Measurements from ENCODE around the gene LY6G5B. TPM values are rescaled to one million over a fixed set of nuclear protein-coding genes. Genes with fewer than 3 reads are reported as not detected.

LY6G5B gene
- total RNA-seq, 6 experiments from 2014 or later: 0.98 to 5.7 (median 2.6) TPM

DNA sequence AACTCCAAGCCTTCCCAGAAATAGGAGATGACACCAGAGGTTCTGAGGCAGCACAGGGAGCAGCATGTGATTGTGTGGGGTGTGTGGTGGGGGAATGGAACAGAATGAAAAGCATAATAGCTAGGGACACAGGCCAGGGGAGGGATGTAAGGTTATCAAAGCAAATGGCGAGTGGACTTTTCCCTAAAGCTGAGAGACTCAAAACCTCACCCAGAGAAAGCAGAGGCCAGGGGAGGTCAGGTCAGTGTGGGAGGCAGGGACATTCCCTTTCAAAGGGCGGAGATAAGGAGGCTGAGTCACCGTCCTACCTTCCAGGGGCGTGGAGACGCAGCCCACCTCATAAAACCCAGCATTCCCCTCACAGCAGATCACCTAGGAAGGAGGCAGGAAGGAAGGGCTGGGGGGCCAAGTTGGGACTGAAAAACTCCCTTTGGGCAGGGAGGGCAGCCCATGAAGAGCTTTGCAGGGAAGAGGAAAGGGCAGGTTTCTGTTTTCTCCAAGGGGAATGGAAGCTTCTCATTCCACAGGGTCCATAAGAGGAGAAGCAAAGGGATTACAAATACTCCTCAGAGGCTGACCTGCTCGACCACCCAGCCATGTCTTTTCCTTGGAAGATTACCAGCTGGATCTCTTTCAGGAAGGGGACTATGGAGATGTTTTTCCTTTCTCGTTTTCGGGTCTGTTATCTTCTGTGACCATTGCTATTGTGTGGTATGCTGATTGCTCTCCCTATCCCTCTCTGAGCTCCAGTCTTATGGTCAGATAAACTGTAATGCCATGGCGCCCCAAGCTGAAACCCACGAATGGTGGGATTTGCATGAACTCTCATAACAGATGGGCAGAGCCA, 20.7 kb downstream of the LY6G5B start:
- TF ChIP-seq, protein P1, sequence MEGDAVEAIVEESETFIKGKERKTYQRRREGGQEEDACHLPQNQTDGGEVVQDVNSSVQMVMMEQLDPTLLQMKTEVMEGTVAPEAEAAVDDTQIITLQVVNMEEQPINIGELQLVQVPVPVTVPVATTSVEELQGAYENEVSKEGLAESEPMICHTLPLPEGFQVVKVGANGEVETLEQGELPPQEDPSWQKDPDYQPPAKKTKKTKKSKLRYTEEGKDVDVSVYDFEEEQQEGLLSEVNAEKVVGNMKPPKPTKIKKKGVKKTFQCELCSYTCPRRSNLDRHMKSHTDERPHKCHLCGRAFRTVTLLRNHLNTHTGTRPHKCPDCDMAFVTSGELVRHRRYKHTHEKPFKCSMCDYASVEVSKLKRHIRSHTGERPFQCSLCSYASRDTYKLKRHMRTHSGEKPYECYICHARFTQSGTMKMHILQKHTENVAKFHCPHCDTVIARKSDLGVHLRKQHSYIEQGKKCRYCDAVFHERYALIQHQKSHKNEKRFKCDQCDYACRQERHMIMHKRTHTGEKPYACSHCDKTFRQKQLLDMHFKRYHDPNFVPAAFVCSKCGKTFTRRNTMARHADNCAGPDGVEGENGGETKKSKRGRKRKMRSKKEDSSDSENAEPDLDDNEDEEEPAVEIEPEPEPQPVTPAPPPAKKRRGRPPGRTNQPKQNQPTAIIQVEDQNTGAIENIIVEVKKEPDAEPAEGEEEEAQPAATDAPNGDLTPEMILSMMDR (IDR thresholded peaks at IDR 0.05): no peak
- TF ChIP-seq POLR2A (IDR thresholded peaks at IDR 0.05): no peak
- Histone ChIP-seq H3K36me3 (peaks cover 0 to 81% (median 24%) of the 10 kb centered on the region in 4 donors), H3K4me1 (no peaks in the 10 kb centered on the region), H3K27ac (no peak overlapping the region), H3K9me3 (no peaks in the 10 kb centered on the region), H3K27me3 (no peaks in the 10 kb centered on the region), H3K4me3 (no peak overlapping the region)
- WGBS (ENCODE audit: insufficient coverage, low coverage, low lambda C conversion rate, missing lambda C conversion rate): 40% methylated on average over 9 of the region's 10 CpGs
- DNase-seq (no peak), ATAC-seq (peak in 2 of 4 donors; percentile 20 to 84)
- intact Hi-C loops (cut with DNase I): no loop called here

DNA sequence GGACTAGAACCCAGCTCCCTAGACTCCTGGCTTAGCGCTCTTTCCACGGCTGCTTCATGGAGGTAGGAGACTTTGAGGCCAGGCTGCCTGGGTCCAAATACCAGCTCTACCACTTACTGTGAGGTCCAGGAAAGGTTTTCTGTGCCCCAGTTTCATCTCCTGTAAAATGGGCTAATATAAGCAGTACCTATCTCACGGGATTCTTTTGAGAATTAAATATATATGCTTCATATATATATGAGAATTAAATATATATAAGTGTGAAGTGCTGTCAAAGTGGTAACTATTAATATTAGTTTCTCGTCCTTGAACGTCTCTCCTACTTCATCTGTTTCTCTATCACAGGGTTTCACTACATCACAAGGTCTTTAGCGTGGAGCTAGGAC, 21.3 kb downstream of the LY6G5B start:
- WGBS (ENCODE audit: insufficient coverage, low coverage, low lambda C conversion rate, missing lambda C conversion rate): 93% methylated on average over 6 of the region's 6 CpGs
- TF ChIP-seq, protein P1 (IDR thresholded peaks at IDR 0.05): no peak
- no peak for TF ChIP-seq POLR2A (IDR thresholded peaks at IDR 0.05)
- ATAC-seq (no peak), DNase-seq (no peak)
- Histone ChIP-seq H3K4me1 (no peaks in the 10 kb centered on the region), H3K9me3 (no peaks in the 10 kb centered on the region), H3K27ac (no peak overlapping the region), H3K36me3 (peaks cover 0 to 87% (median 25%) of the 10 kb centered on the region in 4 donors), H3K4me3 (no peak overlapping the region), H3K27me3 (no peaks in the 10 kb centered on the region)
- intact Hi-C loops (cut with DNase I): no loop called here

DNA sequence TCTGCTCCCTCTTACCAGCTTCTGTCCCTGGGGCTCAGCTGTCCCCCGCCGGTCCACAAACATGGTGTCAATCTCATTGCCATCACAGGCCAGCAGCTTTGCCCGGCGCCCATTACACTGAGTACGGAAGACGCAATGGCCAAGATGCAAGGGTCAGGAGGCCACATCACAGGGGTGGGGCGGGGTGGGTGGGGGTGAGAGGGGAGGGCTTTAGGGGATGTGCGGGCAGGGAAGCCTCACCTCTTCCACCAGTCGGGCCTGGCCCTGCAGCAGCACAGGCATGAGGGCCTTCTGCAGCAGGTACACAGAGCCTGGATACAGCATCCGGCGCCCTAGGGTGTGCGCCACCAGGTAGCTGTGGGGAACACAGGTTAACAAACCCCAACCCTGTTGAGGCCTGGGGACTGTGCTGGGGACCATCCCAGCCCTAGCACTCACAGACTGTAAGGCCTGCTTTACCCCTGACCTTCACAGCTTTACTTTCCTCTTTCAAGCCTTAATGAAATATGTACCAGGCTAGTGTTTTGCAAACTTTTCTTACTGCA, 21.9 kb downstream of the LY6G5B start:
- ATAC-seq (no peak), DNase-seq (no peak)
- 95% methylated on average over 6 of the region's 12 CpGs for WGBS (ENCODE audit: insufficient coverage, low coverage, low lambda C conversion rate, missing lambda C conversion rate)
- no peak overlapping the region for H3K27ac ChIP-seq
- H3K4me1 ChIP-seq: no peaks in the 10 kb centered on the region
- no peaks in the 10 kb centered on the region for H3K27me3 ChIP-seq
- no peak for TF ChIP-seq POLR2A (IDR thresholded peaks at IDR 0.05)
- TF ChIP-seq, protein P1 (IDR thresholded peaks at IDR 0.05): no peak
- peaks cover 0 to 89% (median 25%) of the 10 kb centered on the region in 4 donors for H3K36me3 ChIP-seq
- no peak overlapping the region for H3K4me3 ChIP-seq
- intact Hi-C loops (cut with DNase I): no loop called here
- H3K9me3 ChIP-seq: no peaks in the 10 kb centered on the region

DNA sequence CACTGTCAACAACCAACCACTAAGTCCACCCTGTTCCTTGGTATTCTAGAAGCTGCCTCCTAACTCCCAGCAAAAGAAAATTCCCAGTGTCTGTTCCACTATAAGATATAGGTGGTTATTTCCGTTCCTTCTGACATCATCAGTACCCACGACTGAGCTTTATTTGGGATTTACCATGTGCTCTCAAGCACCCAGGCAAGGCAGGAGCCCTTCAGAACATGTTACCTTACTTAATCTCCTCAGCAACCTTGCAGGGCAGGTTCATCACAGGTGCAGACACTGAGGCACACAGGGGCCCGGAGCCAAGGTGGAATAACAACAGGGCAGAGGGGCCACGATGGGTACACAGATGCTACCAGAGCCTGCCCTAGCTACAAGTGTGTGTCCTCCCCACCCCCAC, 22.6 kb downstream of the LY6G5B start:
- intact Hi-C loops (cut with DNase I): no loop called here
- ATAC-seq (no peak), DNase-seq (no peak)
- Histone ChIP-seq H3K4me1 (no peaks in the 10 kb centered on the region), H3K4me3 (no peak overlapping the region), H3K27me3 (no peaks in the 10 kb centered on the region), H3K9me3 (no peaks in the 10 kb centered on the region), H3K27ac (no peak overlapping the region), H3K36me3 (peaks cover 0 to 86% (median 24%) of the 10 kb centered on the region in 4 donors)
- WGBS (ENCODE audit: insufficient coverage, low coverage, low lambda C conversion rate, missing lambda C conversion rate): 85% methylated on average over 2 of the region's 4 CpGs
- TF ChIP-seq POLR2A (IDR thresholded peaks at IDR 0.05): no peak
- TF ChIP-seq, protein P1 (IDR thresholded peaks at IDR 0.05): no peak

All from right lobe of liver (tissue), 6 donors.